Stimulated activated CD8-positive, alpha-beta memory T cell treated with anti-CD3 and anti-CD28 coated beads, Interleukin-7, amount 100 ng/mL, for 24 hours (primary cell): ENCODE data around the gene MEAK7.
"Not testable (repeated sequence)": the region's sequence is repeated elsewhere in the genome, so short reads cannot be mapped to it uniquely, and the experiment has no call there.

Experiments used
- DNase-seq: peaks from one replicate; pipeline ENCODE4 v3.0.0-alpha.2; 2020; ENCODE audit warnings: low read depth

The MEAK7 gene

GRCh38 chr16:84532855-84533486 is 28.5 kb upstream of the MEAK7 start:
- no peak for DNase-seq

- DNase-seq: no peak
Measured at GRCh38 chr16:84532291-84532724, 27.8 kb upstream of the MEAK7 start.

GRCh38 chr16:84531671-84532111 is 27.2 kb upstream of the MEAK7 start:
- no peak for DNase-seq

- no peak for DNase-seq
Measured at GRCh38 chr16:84530590-84530989, 26.1 kb upstream of the MEAK7 start.

GRCh38 chr16:84529607-84530006 is 25.1 kb upstream of the MEAK7 start:
- DNase-seq: no peak

GRCh38 chr16:84528322-84528721 is 23.9 kb upstream of the MEAK7 start:
- no peak for DNase-seq

GRCh38 chr16:84527532-84528269 is 23.2 kb upstream of the MEAK7 start:
- DNase-seq: no peak

- no peak for DNase-seq
Measured at GRCh38 chr16:84526794-84527531, 22.5 kb upstream of the MEAK7 start.

GRCh38 chr16:84524941-84525581 is 20.6 kb upstream of the MEAK7 start:
- DNase-seq: not testable (repeated sequence)

GRCh38 chr16:84524346-84524920 is 20.0 kb upstream of the MEAK7 start:
- no peak for DNase-seq

- DNase-seq: no peak
Measured at GRCh38 chr16:84521497-84521770, 17.0 kb upstream of the MEAK7 start.

- DNase-seq: no peak
Measured at GRCh38 chr16:84520725-84521496, 16.5 kb upstream of the MEAK7 start.

GRCh38 chr16:84519855-84520254 is 15.4 kb upstream of the MEAK7 start:
- no peak for DNase-seq

GRCh38 chr16:84518804-84519341 is 14.4 kb upstream of the MEAK7 start:
- no peak for DNase-seq

- not testable (repeated sequence) for DNase-seq
Measured at GRCh38 chr16:84518220-84518619, 13.8 kb upstream of the MEAK7 start.

GRCh38 chr16:84517366-84517765 is 12.9 kb upstream of the MEAK7 start:
- DNase-seq: no peak

GRCh38 chr16:84514874-84515835 is 10.7 kb upstream of the MEAK7 start:
- DNase-seq: no peak

GRCh38 chr16:84514295-84514873 is 9.9 kb upstream of the MEAK7 start:
- DNase-seq: no peak

GRCh38 chr16:84513666-84514065 is 9.2 kb upstream of the MEAK7 start:
- DNase-seq: no peak

- no peak for DNase-seq
Measured at GRCh38 chr16:84513123-84513522, 8.7 kb upstream of the MEAK7 start.
